GM18526 (cell line): ENCODE data around the gene MYO5A.

ENCODE experiments used
- POLR2A ChIP-seq: IDR thresholded peaks from 3 replicates; pipeline ENCODE4 v1.6.1; 2011; ENCODE audit not compliant: insufficient read length; ENCODE audit errors: extremely low read depth

The MYO5A gene

GRCh38 chr15:52307847-52308246 lies 220.8 kb downstream of the MYO5A start:
- TF ChIP-seq POLR2A, result no peak

- no peak for TF ChIP-seq POLR2A
Observed at GRCh38 chr15:52306270-52306669, 222.4 kb downstream of the MYO5A start.

GRCh38 chr15:52303093-52303772 lies 225.4 kb downstream of the MYO5A start:
- TF ChIP-seq POLR2A, result no peak

- TF ChIP-seq POLR2A, result no peak
Observed at GRCh38 chr15:52301265-52301847, 227.3 kb downstream of the MYO5A start.

- TF ChIP-seq POLR2A, result no peak
Observed at GRCh38 chr15:52295421-52296001, 233.2 kb downstream of the MYO5A start, which contains the start of gene MYO5C. Gene MYO5C, minus strand, starts transcription at chr15:52295804. Its CDS starts 168 bp downstream, at chr15:52295636.

GRCh38 chr15:52294881-52295420 lies 233.7 kb downstream of the MYO5A start:
- no peak for TF ChIP-seq POLR2A

GRCh38 chr15:52292780-52293392 lies 235.8 kb downstream of the MYO5A start:
- TF ChIP-seq POLR2A, result no peak

- TF ChIP-seq POLR2A, result no peak
Observed at GRCh38 chr15:52291204-52291603, 237.5 kb downstream of the MYO5A start.

GRCh38 chr15:52290800-52291199 lies 237.9 kb downstream of the MYO5A start:
- TF ChIP-seq POLR2A, result no peak

- TF ChIP-seq POLR2A, result no peak
Observed at GRCh38 chr15:52290329-52290728, 238.4 kb downstream of the MYO5A start.

- TF ChIP-seq POLR2A, result no peak
Observed at GRCh38 chr15:52289629-52290081, 239.0 kb downstream of the MYO5A start.

GRCh38 chr15:52288986-52289385 lies 239.7 kb downstream of the MYO5A start:
- no peak for TF ChIP-seq POLR2A

- no peak for TF ChIP-seq POLR2A
Observed at GRCh38 chr15:52288051-52288942, 240.4 kb downstream of the MYO5A start.

GRCh38 chr15:52287114-52287513 lies 241.6 kb downstream of the MYO5A start:
- no peak for TF ChIP-seq POLR2A

GRCh38 chr15:52284164-52284563 lies 244.5 kb downstream of the MYO5A start:
- no peak for TF ChIP-seq POLR2A
